ENCODE results near the gene COL20A1.

DNA sequence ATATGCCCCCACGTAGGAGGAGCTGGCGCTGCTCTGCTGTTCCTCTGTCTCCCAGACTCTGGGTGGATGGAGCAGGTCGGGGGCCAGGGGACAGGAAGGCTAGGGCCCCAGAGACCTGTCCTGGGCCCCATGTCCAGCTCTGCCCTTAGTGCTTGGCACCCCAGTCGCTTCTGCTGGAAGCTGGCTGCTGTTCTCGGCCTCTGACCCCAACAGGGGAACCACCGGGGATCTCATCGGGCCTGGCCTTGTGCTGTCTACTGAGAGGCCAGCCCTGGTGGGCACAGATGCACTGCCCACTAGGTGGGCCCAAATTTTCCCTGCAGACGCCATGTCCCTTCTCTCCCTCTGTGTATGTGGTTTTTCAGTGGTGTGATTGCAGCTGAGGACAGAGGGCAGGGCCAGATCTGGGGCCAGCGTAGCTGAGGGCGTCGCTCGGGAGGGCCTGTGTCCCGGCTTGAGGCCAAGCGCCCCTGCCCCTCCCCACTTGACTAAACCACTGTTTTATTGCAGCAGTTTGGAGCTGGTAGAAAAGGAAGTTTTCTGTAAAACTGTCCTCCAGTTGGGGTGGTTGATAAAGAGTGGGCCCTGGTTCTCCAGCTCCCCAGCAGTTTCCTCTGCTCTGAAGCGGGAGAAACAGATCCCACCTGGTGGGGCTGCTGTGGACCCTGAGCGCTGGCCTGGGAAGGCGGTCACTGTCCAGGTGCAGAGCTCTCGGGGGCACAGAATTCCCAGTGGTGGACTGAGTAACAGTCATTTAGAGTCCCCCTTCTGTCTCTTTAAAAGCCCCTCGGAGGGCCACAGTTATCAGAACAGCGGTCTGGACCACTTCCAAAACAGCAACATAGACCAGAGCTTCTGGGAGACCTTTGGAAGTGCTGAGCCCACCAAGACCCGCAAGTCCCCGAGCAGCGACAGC lies 5.9 kb upstream of the COL20A1 start:
- TF ChIP-seq, protein P1, sequence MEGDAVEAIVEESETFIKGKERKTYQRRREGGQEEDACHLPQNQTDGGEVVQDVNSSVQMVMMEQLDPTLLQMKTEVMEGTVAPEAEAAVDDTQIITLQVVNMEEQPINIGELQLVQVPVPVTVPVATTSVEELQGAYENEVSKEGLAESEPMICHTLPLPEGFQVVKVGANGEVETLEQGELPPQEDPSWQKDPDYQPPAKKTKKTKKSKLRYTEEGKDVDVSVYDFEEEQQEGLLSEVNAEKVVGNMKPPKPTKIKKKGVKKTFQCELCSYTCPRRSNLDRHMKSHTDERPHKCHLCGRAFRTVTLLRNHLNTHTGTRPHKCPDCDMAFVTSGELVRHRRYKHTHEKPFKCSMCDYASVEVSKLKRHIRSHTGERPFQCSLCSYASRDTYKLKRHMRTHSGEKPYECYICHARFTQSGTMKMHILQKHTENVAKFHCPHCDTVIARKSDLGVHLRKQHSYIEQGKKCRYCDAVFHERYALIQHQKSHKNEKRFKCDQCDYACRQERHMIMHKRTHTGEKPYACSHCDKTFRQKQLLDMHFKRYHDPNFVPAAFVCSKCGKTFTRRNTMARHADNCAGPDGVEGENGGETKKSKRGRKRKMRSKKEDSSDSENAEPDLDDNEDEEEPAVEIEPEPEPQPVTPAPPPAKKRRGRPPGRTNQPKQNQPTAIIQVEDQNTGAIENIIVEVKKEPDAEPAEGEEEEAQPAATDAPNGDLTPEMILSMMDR (IDR thresholded peaks at IDR 0.05) = no peak
- no peak for TF ChIP-seq ZFX (IDR thresholded peaks at IDR 0.05; ENCODE audit: borderline replicate concordance)

Measured in 22Rv1 (cell line).